IgD-negative memory B cell (primary cell): ENCODE results near the gene HSBP1L1. TPM values are rescaled to one million over a fixed set of nuclear protein-coding genes. Genes with fewer than 3 reads are reported as not detected.

Experiments
- H3K27ac Mint-ChIP-seq, 3 donors: one replicate each; pipeline ENCODE4 v1.8.0; 2020 to 2022; ENCODE audit warnings: mild to moderate bottlenecking in 3 of 3, mixed read lengths in 3 of 3, moderate library complexity in 1 of 3
- H3K27me3 Mint-ChIP-seq: one replicate; pipeline ENCODE4 v1.8.0; 2021; ENCODE audit warnings: mixed read lengths
- H3K36me3 Mint-ChIP-seq: one replicate; pipeline ENCODE4 v1.8.0; 2020; ENCODE audit warnings: mild to moderate bottlenecking, mixed read lengths
- H3K4me1 Mint-ChIP-seq, 3 donors: one replicate each; pipeline ENCODE4 v1.8.0; 2020 to 2022; ENCODE audit warnings: mixed read lengths in 3 of 3, mild to moderate bottlenecking in 1 of 3
- H3K4me3 Mint-ChIP-seq, 4 donors: one replicate each; pipeline ENCODE4 v1.8.0; 2020 to 2022; ENCODE audit warnings: mild to moderate bottlenecking in 4 of 4, mixed read lengths in 4 of 4, moderate library complexity in 3 of 4
- H3K9me3 Mint-ChIP-seq, 3 donors: one replicate each; pipeline ENCODE4 v1.8.0; 2020 to 2021; ENCODE audit warnings: mixed read lengths in 3 of 3, mild to moderate bottlenecking in 1 of 3
- polyA plus RNA-seq: library from polyadenylated mRNA; unstranded; fragments of 300-500 nt; fragmentation: Illumina TruSeq; gene quantifications from one replicate; pipeline ENCODE4 v1.2.3, GENCODE V29; 2021

Gene HSBP1L1
- 10.9 TPM for polyA plus RNA-seq

GRCh38 chr18:79964330-79965118 is at the start of gene HSBP1L1:
HSBP1L1 (plus strand) TSS chr18:79964643; CDS start chr18:79964736, 93 bp downstream.
- H3K9me3 Mint-ChIP-seq = no peaks in the 10 kb centered on the region
- peaks cover 6% of the 10 kb centered on the region for H3K27me3 Mint-ChIP-seq
- H3K27ac Mint-ChIP-seq = peak within 1 kb of the TSS; percentile 49 to 73 (median 64)
- peak within 1 kb of the TSS; percentile 64 to 92 (median 82) for H3K4me3 Mint-ChIP-seq
- H3K36me3 Mint-ChIP-seq = no peaks in the 10 kb centered on the region
- H3K4me1 Mint-ChIP-seq = peaks cover 20 to 23% (median 21%) of the 10 kb centered on the region in 3 donors

GRCh38 chr18:79915161-79916127 is 49.0 kb upstream of the HSBP1L1 start:
- Mint-ChIP-seq H3K4me1 (peaks cover 7 to 13% (median 13%) of the 10 kb centered on the region in 3 donors), H3K4me3 (no peak overlapping the region), H3K9me3 (no peaks in the 10 kb centered on the region), H3K27ac (peak overlapping the region in 1 of 3 donors; percentile 19), H3K27me3 (no peaks in the 10 kb centered on the region), H3K36me3 (peaks cover 9% of the 10 kb centered on the region)

- peak overlapping the region in 1 of 3 donors; percentile 19 for H3K27ac Mint-ChIP-seq
- H3K27me3 Mint-ChIP-seq = no peaks in the 10 kb centered on the region
- H3K36me3 Mint-ChIP-seq = peaks cover 9% of the 10 kb centered on the region
- peaks cover 7 to 13% (median 13%) of the 10 kb centered on the region in 3 donors for H3K4me1 Mint-ChIP-seq
- no peaks in the 10 kb centered on the region for H3K9me3 Mint-ChIP-seq
- peak overlapping the region in 1 of 4 donors; percentile 71 for H3K4me3 Mint-ChIP-seq
Measured at GRCh38 chr18:79916128-79916494, 48.3 kb upstream of the HSBP1L1 start.

- no peak overlapping the region for H3K27ac Mint-ChIP-seq
- H3K27me3 Mint-ChIP-seq = no peaks in the 10 kb centered on the region
- H3K9me3 Mint-ChIP-seq = no peaks in the 10 kb centered on the region
- H3K36me3 Mint-ChIP-seq = peaks cover 9% of the 10 kb centered on the region
- no peak overlapping the region for H3K4me3 Mint-ChIP-seq
- peaks cover 7 to 13% (median 13%) of the 10 kb centered on the region in 3 donors for H3K4me1 Mint-ChIP-seq
Measured at GRCh38 chr18:79916546-79917168, 47.8 kb upstream of the HSBP1L1 start.

- H3K36me3 Mint-ChIP-seq = peaks cover 9% of the 10 kb centered on the region
- H3K4me3 Mint-ChIP-seq = no peak overlapping the region
- H3K4me1 Mint-ChIP-seq = peaks cover 7 to 13% (median 13%) of the 10 kb centered on the region in 3 donors
- H3K9me3 Mint-ChIP-seq = no peaks in the 10 kb centered on the region
- H3K27me3 Mint-ChIP-seq = no peaks in the 10 kb centered on the region
- no peak overlapping the region for H3K27ac Mint-ChIP-seq
Measured at GRCh38 chr18:79917169-79917852, 47.1 kb upstream of the HSBP1L1 start.

- Mint-ChIP-seq H3K27ac (no peak overlapping the region), H3K36me3 (peaks cover 9% of the 10 kb centered on the region)
Measured at GRCh38 chr18:79917853-79918614, 46.4 kb upstream of the HSBP1L1 start.

GRCh38 chr18:79918615-79919011 is 45.8 kb upstream of the HSBP1L1 start:
- no peaks in the 10 kb centered on the region for H3K9me3 Mint-ChIP-seq
- no peak overlapping the region for H3K27ac Mint-ChIP-seq
- no peaks in the 10 kb centered on the region for H3K27me3 Mint-ChIP-seq
- H3K4me1 Mint-ChIP-seq = peaks cover 4 to 9% (median 7%) of the 10 kb centered on the region in 3 donors
- no peak overlapping the region for H3K4me3 Mint-ChIP-seq
- H3K36me3 Mint-ChIP-seq = peaks cover 12% of the 10 kb centered on the region

More at GRCh38 chr18:79917853-79918614, 46.4 kb upstream of the HSBP1L1 start:
- no peaks in the 10 kb centered on the region for H3K27me3 Mint-ChIP-seq
- no peaks in the 10 kb centered on the region for H3K9me3 Mint-ChIP-seq
- H3K4me3 Mint-ChIP-seq = no peak overlapping the region
- H3K4me1 Mint-ChIP-seq = peaks cover 7 to 12% (median 12%) of the 10 kb centered on the region in 3 donors

GRCh38 chr18:79919089-79919488 is 45.4 kb upstream of the HSBP1L1 start:
- no peaks in the 10 kb centered on the region for H3K27me3 Mint-ChIP-seq
- H3K4me1 Mint-ChIP-seq = peaks cover 3 to 7% (median 3%) of the 10 kb centered on the region in 3 donors
- no peaks in the 10 kb centered on the region for H3K9me3 Mint-ChIP-seq
- peaks cover 11% of the 10 kb centered on the region for H3K36me3 Mint-ChIP-seq
- no peak overlapping the region for H3K4me3 Mint-ChIP-seq
- no peak overlapping the region for H3K27ac Mint-ChIP-seq

- Mint-ChIP-seq H3K4me1 (peaks cover 0 to 7% (median 1%) of the 10 kb centered on the region in 3 donors), H3K27me3 (no peaks in the 10 kb centered on the region), H3K4me3 (no peak overlapping the region), H3K9me3 (no peaks in the 10 kb centered on the region), H3K36me3 (peaks cover 6% of the 10 kb centered on the region), H3K27ac (no peak overlapping the region)
Measured at GRCh38 chr18:79921984-79922965, 42.2 kb upstream of the HSBP1L1 start.

GRCh38 chr18:79922971-79923411 is 41.5 kb upstream of the HSBP1L1 start:
- Mint-ChIP-seq H3K9me3 (no peaks in the 10 kb centered on the region), H3K27me3 (no peaks in the 10 kb centered on the region), H3K27ac (no peak overlapping the region), H3K4me3 (no peak overlapping the region), H3K36me3 (peaks cover 6% of the 10 kb centered on the region), H3K4me1 (peaks cover 0 to 7% (median 1%) of the 10 kb centered on the region in 3 donors)

GRCh38 chr18:79923896-79924585 is 40.4 kb upstream of the HSBP1L1 start:
- no peak overlapping the region for H3K4me3 Mint-ChIP-seq

More at GRCh38 chr18:79923896-79924585, 40.4 kb upstream of the HSBP1L1 start:
- H3K27me3 Mint-ChIP-seq = no peaks in the 10 kb centered on the region
- H3K4me1 Mint-ChIP-seq = peaks cover 0 to 5% (median 3%) of the 10 kb centered on the region in 3 donors
- H3K9me3 Mint-ChIP-seq = peaks cover 0 to 5% (median 1%) of the 10 kb centered on the region in 3 donors
- no peak overlapping the region for H3K27ac Mint-ChIP-seq
- H3K36me3 Mint-ChIP-seq = peaks cover 10% of the 10 kb centered on the region
